Right ventricle myocardium superior (tissue), 1 donor: Measurements from ENCODE around the gene FOXN3. TPM values are rescaled to one million over a fixed set of nuclear protein-coding genes. Genes with fewer than 3 reads are reported as not detected.
"Not testable (repeated sequence)": the region's sequence is repeated elsewhere in the genome, so short reads cannot be mapped to it uniquely, and the experiment has no call there.

Experiments used
- ATAC-seq: fragments of 200-7000 bp; cut with Tn5 transposase; one replicate; pipeline ENCODE4 v1.9.1; 2020; ENCODE audit warnings: mild to moderate bottlenecking; ENCODE audit not compliant: poor library complexity
- DNase-seq: peaks from one replicate; pipeline ENCODE4 v3.0.0-alpha.2; 2020
- intact Hi-C: fragments of 100-400 bp; cut with DNase I; formaldehyde crosslinking; loops from one replicate; pipeline ENCODE4 v1.11.2; 2022
- total RNA-seq: library from RNA; stranded (reverse); fragmentation: NEBNext Ultra II Directional; extraction: Animal tissue kit (Norgen Biotek cat#: 25700); gene quantifications from one replicate; pipeline ENCODE4 v1.2.1, GENCODE V29; 2021
- donor health status: DM: no; HTN: yes; CAD: no; lungs with severe emphysema.

FOXN3 gene
- total RNA-seq, 1 donor from 2014 or later = 122 TPM

DNA sequence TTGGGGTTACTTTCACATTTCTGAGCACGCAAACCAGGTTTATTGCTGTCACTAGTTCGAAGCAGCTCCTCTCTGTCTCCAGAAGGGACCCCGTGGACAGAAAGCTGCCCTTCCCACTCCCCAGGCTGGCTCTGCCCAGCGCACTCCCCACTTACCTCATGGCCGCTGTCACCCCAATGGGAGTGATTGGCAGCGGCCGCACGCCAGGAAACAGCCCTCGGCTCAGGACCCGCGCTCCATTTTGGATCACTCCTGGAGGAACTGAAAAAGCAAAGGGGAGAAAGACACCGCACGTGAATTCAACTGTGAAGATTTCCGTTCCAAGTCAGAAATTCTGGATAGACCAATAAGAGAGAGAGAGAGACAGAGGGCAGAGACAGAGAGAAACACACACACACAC is 236.5 kb downstream of the FOXN3 start:
- intact Hi-C loops = no loop called here
- no peak for DNase-seq
- no peak for ATAC-seq

DNA sequence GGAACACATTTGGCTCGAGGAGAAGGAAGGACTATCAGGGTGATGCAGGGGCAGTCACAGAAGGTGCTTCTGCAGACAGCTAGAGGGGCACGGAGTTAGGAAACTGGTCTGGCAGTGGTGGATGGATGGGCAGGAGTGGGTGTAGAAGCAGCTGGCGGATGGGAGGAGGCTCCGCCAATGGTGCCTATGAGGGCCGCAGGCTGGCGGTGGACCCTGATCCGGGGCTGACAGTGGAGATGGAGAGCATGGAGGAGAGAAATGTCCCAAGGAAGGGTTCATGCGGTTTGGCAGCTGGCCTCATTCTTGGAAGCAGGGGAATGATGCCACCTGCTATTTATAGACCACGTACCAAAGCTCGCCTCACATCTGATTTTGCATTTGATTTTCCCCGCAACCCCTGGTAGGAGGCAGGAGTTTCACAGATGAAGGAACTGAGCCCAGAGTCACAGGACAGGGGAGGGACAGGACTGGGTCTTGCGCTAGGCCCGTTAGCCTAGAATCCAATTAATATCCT is 237.1 kb downstream of the FOXN3 start:
- peak; percentile 30 for ATAC-seq

DNA sequence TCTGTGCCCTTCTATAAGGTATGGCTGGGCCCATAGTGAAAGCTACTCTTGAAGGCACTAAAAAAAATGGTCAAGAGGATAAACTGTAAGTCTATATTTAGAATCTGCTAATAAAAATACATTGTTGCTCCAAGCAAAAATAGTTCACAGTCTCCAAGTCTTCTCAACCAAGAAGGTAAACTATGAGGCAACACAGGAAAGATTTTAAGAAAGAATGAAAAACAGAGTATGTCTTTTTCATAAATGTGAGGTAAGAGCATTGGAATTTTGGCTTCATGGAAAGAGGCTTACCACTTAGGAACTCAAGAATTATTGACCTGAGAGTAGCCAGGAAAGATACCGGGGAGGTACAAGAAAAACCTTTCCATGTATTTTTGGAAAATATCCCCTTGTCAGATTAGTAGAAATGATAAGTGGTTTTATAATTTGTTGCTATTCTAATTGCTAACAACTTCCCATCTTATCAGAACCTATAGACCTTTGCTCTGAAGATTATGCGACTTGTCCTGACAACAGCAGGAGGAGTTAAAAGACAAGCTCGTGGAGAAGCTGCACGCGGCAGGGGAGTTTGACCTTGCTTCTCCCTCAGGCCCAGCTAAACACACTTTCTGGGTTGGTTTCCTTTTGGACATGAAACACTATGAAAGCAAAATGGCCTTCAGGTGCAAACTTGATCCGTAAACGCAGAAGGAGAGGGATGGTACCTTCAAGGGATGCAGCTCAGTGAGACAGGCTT is 238.1 kb downstream of the FOXN3 start:
- intact Hi-C loops = loop anchor here (10.0 kb wide), 1 partner anchor 236 kb away; the partner anchor contains the start of gene FOXN3
- DNase-seq (no peak), ATAC-seq (no peak)

More for the DNA sequence above, 237.1 kb downstream of the FOXN3 start:
- intact Hi-C loops = loop anchor here (10.0 kb wide), 1 partner anchor 235 kb away; the partner anchor contains the start of gene FOXN3
- DNase-seq = no peak

DNA sequence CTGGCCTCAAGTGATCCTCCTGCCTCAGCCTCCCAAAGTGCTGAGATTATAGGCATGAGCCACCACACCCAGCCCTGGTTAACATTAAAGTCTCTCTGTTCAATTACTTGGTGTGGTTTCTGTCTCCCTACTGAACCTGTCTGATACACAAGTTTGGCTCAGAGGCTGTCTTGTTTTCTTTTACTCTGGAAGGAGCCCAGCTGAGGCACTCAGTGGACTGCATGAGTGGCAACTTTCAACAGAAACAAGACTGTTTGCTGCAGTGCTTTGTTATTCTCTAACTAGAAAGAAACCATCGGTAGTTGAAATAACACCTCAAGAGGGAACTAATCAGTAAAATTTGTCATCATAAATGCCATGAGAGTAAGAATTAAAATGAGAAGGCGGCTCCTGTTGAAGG is 238.7 kb downstream of the FOXN3 start:
- ATAC-seq (no peak), DNase-seq (no peak)
- intact Hi-C loops = loop anchor here (10.0 kb wide), 1 partner anchor 236 kb away; the partner anchor contains the start of gene FOXN3

DNA sequence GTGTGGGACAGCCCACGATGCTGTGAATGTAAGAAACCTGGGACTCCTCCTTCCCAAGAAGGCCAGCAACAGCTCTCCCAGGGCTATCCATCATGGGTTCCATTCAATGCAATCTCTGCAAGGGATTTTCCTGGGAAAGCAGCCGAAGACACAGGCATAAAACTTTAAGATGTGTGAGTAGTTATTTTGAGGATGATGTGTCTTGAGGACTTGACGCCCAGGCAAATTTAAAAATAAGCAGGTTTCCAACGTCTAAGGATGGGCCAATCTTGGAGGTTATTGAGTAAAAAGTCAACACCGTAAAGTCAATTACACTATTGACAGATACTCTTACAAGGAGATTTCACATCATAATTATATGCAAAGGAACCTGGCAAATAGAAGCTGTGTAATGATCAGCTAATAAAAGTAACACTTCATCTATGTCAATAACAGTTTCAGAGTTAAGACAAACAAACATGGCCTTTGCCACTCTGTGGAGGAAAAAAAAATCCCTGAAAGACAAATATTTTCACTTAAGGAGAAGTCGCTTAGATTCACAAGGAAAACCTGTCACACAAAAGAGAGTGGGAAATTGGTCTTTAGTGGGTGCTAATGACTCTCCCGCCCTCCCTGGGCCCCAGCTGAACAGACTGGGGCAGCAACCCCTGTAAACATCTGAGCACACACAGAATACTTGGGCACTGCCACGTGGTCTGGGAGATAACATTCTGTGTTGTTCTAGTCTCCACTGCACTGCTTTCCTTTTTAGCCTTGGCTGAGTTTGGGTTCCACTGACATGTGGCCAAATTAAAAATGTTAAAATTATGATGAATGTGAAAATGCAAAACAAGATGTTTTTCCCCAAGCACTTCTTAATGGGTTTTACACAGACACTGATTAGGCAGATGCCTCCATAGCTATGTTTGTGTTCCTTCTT is 240.9 kb downstream of the FOXN3 start:
- ATAC-seq = peak; percentile 54
- intact Hi-C loops = loop anchor here (10.0 kb wide), 1 partner anchor 239 kb away; the partner anchor contains the start of gene FOXN3
- DNase-seq = no peak

DNA sequence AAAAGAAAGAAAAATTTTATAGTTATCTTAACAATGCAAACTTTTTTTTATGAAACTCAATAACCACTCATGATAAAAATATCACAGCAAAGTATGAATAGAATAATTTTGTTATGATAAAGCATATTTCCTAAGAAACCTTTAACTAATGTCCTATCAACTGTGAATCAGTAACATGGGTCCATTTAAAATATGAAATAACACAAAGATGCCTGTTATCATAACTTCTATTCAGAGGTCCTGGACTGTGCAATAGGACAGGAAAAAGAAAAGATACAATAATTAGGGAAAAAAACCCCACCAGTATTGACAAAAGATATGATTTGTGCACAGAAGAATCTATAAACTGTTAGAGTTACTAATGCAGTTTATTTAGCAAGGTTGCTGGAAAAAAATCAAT is 245.4 kb downstream of the FOXN3 start:
- ATAC-seq (no peak), DNase-seq (no peak)
- intact Hi-C loops = loop anchor here (10.0 kb wide), 1 partner anchor 243 kb away; the partner anchor contains the start of gene FOXN3

DNA sequence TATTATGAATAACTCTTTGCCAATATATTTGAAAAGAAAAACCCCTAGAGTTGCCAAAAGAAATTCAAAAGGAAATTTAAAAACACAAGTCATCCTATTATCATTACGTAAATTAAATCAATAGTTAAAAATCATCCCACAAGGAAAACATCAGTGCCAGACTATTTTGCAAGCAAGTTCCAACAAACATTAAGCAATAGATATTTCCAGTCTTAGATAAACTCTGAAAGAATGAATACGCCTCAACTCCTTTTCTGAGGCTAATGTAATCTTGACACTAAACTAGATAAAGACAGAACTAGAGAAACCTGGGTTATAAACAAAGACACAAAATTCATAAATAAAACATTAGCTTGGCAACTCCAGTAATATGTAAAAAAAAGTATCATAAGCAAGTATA is 245.9 kb downstream of the FOXN3 start:
- ATAC-seq = peak; percentile 41
- no peak for DNase-seq
- intact Hi-C loops = loop anchor here (10.0 kb wide), 1 partner anchor 244 kb away; the partner anchor contains the start of gene FOXN3

DNA sequence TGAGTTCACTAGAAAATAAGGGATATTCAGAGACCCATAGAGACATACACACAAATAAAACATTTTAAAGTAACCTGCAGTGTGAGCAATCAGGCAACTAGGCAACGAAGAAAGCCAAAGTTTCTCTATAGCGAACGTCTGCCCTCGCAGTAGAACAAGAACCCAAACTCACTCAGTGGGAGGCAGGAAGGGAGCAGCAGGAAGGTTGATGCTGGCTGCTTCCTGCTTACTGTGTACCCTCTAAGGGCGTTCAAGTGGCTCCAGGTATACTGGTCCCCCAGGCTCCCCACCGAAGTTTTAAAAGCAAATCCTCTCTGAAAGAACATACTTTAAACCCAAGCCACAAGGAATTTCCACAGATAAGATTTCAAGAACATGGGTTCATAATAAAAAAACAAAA is 249.3 kb downstream of the FOXN3 start:
- ATAC-seq (no peak), DNase-seq (no peak)
- intact Hi-C loops = loop anchor here (10.0 kb wide), 1 partner anchor 133 kb away; no protein-coding TSS in a partner anchor

DNA sequence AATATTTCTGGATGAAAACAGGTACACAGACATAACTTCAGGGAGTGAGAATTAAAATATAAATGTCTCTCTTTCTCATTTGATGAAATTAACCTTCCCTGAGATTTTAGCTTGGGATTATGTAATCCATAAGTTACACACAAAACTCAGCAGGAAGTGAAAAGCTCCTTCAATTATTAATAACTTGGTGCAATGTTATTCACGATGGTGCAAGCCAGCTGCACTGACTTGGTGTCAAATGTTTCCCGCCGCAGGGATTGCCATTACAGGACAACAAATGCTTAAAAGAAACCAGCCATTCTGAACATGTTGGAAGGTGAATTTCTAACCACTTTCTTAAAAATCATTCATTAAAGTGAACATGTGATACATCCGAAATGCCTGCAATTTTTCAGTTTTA is 250.4 kb downstream of the FOXN3 start:
- DNase-seq (no peak), ATAC-seq (no peak)
- intact Hi-C loops = loop anchor here (10.0 kb wide), 1 partner anchor 132 kb away; no protein-coding TSS in a partner anchor

DNA sequence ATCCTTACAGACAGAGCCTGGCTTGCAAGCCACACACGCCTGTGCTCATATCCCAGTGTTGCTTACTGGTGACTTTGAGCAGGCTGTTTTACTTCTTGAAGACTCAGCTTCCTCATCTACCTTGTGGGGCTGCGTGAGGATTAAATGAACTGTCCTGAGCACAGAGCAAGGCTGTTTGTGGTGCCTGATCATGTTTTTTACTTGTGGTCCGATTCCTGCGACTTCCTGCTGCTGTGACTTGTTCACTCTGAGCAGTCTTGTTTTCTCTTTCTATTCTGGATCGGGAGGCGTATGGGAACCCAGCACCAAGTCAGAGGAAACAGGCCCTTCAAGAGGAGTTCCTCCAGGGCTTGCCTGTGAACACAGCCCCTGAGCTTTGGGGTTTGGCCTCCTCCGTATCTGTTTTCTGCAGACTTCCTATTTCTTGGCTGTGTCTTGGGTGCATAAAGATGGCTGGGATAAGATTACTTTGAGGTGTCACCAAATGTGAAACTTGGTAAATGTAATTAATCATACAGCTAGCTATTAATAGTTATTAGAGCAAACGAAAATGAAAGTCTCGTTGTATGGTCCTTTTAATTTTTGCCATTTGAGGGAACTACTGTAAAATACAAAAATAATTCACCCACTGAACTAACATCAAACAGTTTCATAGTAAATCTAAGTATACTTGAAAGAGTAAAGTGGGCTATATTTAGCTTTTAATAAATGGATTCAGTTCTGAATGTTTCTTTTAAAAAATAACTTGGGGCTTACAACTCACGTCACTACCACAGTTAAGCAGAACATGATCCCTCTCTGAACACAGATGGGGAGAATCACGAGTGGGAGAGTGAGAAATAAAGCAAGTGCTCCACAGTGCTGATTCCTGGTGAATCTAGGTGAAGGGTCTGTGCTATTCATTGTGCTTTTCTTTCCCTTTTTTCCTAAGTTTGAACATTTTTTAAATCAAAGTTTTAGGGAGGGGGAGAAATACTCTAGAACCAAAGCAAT is 251.5 kb downstream of the FOXN3 start:
- ATAC-seq (peak; percentile 38), DNase-seq (no peak)
- intact Hi-C loops = loop anchor here (10.0 kb wide), 1 partner anchor 131 kb away; no protein-coding TSS in a partner anchor

DNA sequence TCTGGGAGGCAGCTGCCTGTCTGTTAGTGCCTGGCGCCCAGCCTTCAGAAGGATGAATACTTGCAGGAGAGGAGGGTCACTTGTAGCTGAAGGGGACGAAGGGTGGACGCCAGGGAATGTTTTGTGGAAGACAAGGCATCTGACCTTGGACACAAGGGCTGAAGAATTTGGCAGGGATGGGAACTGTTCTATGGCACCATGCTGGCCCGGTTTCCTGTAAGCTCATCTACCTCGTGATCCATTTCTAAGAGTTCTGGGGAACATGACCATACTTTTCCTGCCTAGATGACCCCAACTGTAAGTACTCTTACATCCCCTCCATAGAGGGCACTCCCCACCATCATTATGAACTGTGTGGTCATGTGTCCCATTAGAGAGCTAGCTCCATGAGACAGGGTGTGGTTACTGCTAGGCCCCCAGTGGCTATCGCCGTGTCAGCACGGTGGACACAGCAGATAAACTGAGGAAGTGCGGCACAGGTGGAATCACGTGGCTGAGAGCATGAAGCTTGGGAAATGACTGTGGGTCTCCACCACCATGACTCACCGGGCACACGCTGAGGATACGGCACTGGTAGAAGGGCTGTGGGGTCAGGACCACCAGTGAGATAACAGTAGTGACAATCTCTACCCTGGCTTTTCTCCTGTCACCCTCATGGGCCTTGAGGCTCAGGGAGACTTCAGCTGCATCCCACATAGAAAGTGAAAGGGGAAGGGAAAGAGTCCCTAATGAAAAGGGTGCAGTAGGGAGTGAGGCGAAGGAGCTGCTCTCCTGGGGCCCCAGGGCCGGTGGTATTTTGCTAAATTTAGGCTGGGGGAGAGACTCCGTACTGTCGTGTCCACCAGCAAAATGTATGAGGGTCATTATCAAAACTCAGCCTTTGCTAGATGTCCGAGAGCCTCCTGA is 252.6 kb downstream of the FOXN3 start:
- DNase-seq (no peak), ATAC-seq (peak; percentile 67)
- intact Hi-C loops = loop anchor here (10.0 kb wide), 1 partner anchor 130 kb away; no protein-coding TSS in a partner anchor

DNA sequence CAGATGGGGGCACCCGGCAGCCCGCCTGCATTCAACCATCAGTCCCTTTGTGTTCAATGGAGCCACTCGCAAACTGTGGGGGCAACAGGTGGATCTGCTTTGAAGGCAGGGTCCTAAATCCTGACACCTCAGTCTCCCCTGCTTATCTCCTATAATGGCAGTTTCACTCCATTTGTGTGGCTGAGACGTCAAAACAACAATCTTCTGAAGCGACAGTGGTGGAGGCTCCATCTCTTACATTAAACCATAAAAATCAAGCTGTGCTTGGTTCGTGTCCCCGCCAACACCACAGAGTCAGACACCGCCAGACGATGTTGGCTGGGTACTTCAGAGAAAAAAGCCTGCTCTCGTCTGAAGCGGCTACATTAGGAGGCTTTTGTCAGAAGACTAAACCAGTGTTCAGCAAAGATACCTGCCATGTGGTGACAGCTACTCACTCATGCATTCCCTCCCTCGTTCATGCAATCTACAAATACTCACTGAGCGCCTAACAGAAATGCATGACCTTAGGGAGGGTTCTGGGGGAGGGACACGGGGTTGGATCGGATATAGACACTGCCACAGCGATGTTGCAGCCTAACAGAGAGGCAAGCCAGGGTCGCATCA is 253.9 kb downstream of the FOXN3 start:
- intact Hi-C loops = loop anchor here (10.0 kb wide), 1 partner anchor 128 kb away; no protein-coding TSS in a partner anchor
- peak; percentile 66 for ATAC-seq
- DNase-seq = no peak

DNA sequence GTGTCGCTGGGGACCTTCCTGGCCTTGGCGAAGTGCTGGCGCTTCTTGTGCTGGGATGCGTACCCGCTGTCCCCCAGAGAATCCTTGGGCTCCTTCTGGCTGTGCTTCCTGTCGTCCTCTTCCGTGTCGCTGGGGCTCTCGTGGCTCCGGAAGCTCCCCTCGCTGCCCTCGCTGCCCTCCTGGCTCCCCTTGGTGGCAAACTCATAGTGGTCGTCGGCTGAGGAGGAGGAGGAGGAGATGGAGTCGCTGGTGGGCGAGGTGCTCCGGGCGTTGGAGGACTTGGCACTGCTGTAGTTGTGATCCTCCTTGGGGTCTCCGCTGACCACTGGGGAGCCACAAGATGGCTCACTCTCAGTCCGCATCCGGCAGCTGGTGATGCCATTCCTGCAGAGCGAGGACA is 254.4 kb downstream of the FOXN3 start:
- intact Hi-C loops = loop anchor here (10.0 kb wide), 1 partner anchor 128 kb away; no protein-coding TSS in a partner anchor
- ATAC-seq (no peak), DNase-seq (no peak)

DNA sequence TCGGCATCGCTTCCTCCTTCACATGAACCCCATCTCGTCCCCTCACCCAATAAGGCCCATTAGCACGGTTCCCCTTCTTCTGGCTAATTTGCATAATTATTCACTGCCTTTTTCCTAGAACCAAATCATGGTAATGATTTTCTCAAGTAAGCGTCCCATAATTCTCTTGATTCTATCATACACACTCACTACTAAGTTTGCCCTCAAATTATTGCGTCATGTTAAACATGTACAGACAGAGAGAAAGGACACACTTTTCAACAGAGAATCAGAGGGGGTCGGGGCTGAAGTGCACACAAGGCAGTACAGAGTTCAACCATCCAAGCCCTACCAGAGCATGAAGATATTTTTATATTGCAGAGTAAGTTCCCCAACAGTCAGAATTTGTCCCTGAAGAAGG is 256.6 kb downstream of the FOXN3 start:
- no peak for ATAC-seq
- intact Hi-C loops = loop anchor here (10.0 kb wide), 1 partner anchor 126 kb away; no protein-coding TSS in a partner anchor
- DNase-seq = no peak

DNA sequence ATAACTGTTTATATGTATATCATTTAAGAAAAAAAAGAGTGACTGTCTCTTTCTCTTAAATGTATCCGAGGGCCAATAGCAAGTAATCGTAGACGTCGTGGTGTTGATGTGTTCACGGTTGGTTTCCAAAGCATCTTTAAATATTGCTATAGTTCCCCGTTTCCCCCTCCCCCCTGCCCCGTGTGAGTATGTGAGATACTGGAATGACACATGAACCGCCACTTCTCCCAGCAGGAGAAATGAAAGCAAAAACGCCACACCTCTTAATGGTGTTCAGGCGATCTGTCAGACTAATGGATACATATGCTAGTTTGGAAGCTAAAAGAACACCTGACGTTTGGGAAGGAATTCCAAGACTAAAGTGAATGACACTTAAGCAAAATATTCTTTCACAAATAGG is 258.3 kb downstream of the FOXN3 start:
- intact Hi-C loops = no loop called here
- ATAC-seq = no peak
- no peak for DNase-seq

DNA sequence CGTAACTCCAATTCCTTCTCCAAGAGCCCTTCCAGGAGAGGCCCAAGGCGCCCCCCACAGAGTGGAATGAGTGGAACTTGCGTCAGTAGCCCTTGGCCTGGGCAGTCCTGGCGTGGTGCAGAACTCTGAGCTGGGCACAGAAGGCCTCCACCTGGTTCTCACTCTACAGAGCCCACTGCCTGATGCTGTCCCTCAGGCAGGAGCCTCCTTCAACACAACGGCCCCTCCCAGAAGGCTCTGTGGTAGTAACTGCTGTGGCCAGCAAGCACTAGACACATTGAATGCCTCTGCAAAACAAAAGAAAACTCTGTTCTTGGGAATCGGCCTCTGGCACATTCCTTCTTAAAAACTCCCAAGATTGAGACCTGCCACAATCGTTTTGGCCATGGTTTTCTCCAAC is 258.9 kb downstream of the FOXN3 start:
- DNase-seq, ATAC-seq, intact Hi-C loops: not testable (repeated sequence)
